Mesendoderm (in vitro differentiated cells): ENCODE data around the gene LY6G6F.

ENCODE experiments used
- DNase-seq: peaks from one replicate; pipeline ENCODE4 v3.0.0; 2013
- H2AK5ac ChIP-seq: 2 replicates; pipeline ENCODE4 v1.6.1; 2013; ENCODE audit warnings: low read length, inconsistent platforms
- H2BK120ac ChIP-seq: 2 replicates; pipeline ENCODE4 v1.6.1; 2013; ENCODE audit warnings: low read depth, mild to moderate bottlenecking, low read length, moderate library complexity, mixed read lengths
- H2BK15ac ChIP-seq: replicated peaks from 2 replicates; pipeline ENCODE4 v1.6.1; 2013; ENCODE audit warnings: low read depth, mild to moderate bottlenecking, moderate library complexity
- H2BK5ac ChIP-seq: 2 replicates; pipeline ENCODE4 v1.6.1; 2013; ENCODE audit warnings: low read length, inconsistent platforms
- H3K18ac ChIP-seq: 2 replicates; pipeline ENCODE4 v1.6.1; 2013; ENCODE audit warnings: mild to moderate bottlenecking, low read length, mixed read lengths
- H3K23ac ChIP-seq: one replicate; pipeline ENCODE4 v1.6.1; 2013; ENCODE audit warnings: low read length
- H3K27ac ChIP-seq: 2 replicates; pipeline ENCODE4 v1.5.1; 2013; ENCODE audit warnings: low read depth, mild to moderate bottlenecking, inconsistent platforms, low read length, moderate library complexity
- H3K27me3 ChIP-seq: 2 replicates; pipeline ENCODE4 v1.6.1; 2013; ENCODE audit warnings: low read length, control low read depth, mild to moderate bottlenecking, inconsistent platforms; ENCODE audit not compliant: insufficient read depth, poor library complexity
- H3K36me3 ChIP-seq: 2 replicates; pipeline ENCODE4 v1.6.1; 2013; ENCODE audit warnings: low read length, inconsistent platforms; ENCODE audit not compliant: control insufficient read depth, insufficient read depth
- H3K4ac ChIP-seq: one replicate; pipeline ENCODE4 v1.6.1; 2013; ENCODE audit warnings: low read depth, mild to moderate bottlenecking, low read length, moderate library complexity
- H3K4me1 ChIP-seq: 2 replicates; pipeline ENCODE4 v1.6.1; 2013; ENCODE audit warnings: low read depth, low read length, inconsistent platforms; ENCODE audit not compliant: control insufficient read depth
- H3K4me2 ChIP-seq: 2 replicates; pipeline ENCODE4 v1.6.1; 2013; ENCODE audit warnings: low read length
- H3K4me3 ChIP-seq: 2 replicates; pipeline ENCODE4 v1.5.1; 2013; ENCODE audit warnings: mild to moderate bottlenecking, low read length
- H3K56ac ChIP-seq: one replicate; pipeline ENCODE4 v1.6.1; 2013; ENCODE audit warnings: low read length
- H3K79me1 ChIP-seq: 2 replicates; pipeline ENCODE4 v1.6.1; 2013; ENCODE audit warnings: low read length, inconsistent platforms
- H3K79me2 ChIP-seq: 2 replicates; pipeline ENCODE4 v1.6.1; 2013; ENCODE audit warnings: mild to moderate bottlenecking, low read length; ENCODE audit not compliant: control insufficient read depth, insufficient read depth
- H3K9ac ChIP-seq: 2 replicates; pipeline ENCODE4 v1.6.1; 2013; ENCODE audit warnings: low read length, inconsistent platforms
- H4K5ac ChIP-seq: one replicate; pipeline ENCODE4 v1.6.1; 2013; ENCODE audit warnings: low read length
- H4K8ac ChIP-seq: one replicate; pipeline ENCODE4 v1.6.1; 2013; ENCODE audit warnings: low read depth, mild to moderate bottlenecking, control low read depth, low read length, moderate library complexity
- WGBS: extraction: QIAGEN DNeasy Blood & Tissue Kit; methylation state at CpG from one replicate; pipeline ENCODE4 v1.1.7; 2013; ENCODE audit warnings: low lambda C conversion rate, missing lambda C conversion rate; ENCODE audit not compliant: insufficient coverage; ENCODE audit errors: extremely low coverage; 5-methylcytosine and 5-hydroxymethylcytosine counted together

The LY6G6F gene

GRCh38 chr6:31690231-31691077 lies 16.2 kb upstream of the LY6G6F start:
- Histone ChIP-seq H2AK5ac (no peak overlapping the region), H2BK5ac (no peak overlapping the region), H4K8ac (no peak overlapping the region), H3K23ac (peak overlapping the region; percentile 66), H3K27ac (peak overlapping the region; percentile 68), H3K4me3 (no peak overlapping the region), H2BK120ac (no peak overlapping the region), H3K4me1 (peaks cover 8% of the 10 kb centered on the region), H3K79me2 (no peaks in the 10 kb centered on the region), H4K5ac (no peak overlapping the region), H3K18ac (no peak overlapping the region), H3K4me2 (no peak overlapping the region), H3K56ac (peak overlapping the region; percentile 79), H3K9ac (peak overlapping the region; percentile 44), H3K27me3 (no peaks in the 10 kb centered on the region), H3K4ac (no peak overlapping the region), H3K79me1 (no peaks in the 10 kb centered on the region), H3K36me3 (peaks cover 29% of the 10 kb centered on the region), H2BK15ac (no peak overlapping the region)
- DNase-seq, result peak; percentile 78
- WGBS, result no CpG with 5 or more reads among the region's 10 CpGs

GRCh38 chr6:31691078-31691463 lies 15.6 kb upstream of the LY6G6F start:
- WGBS, result no CpG with 5 or more reads among the region's 6 CpGs
- no peaks in the 10 kb centered on the region for H3K79me2 ChIP-seq
- H3K4ac ChIP-seq, result no peak overlapping the region
- no peaks in the 10 kb centered on the region for H3K27me3 ChIP-seq
- H2AK5ac ChIP-seq, result no peak overlapping the region
- no peak for DNase-seq
- no peak overlapping the region for H3K18ac ChIP-seq
- no peak overlapping the region for H2BK120ac ChIP-seq
- no peak overlapping the region for H4K5ac ChIP-seq
- H3K4me3 ChIP-seq, result no peak overlapping the region
- peaks cover 29% of the 10 kb centered on the region for H3K36me3 ChIP-seq
- no peak overlapping the region for H3K4me2 ChIP-seq
- H3K27ac ChIP-seq, result peak overlapping the region; percentile 6
- no peak overlapping the region for H3K56ac ChIP-seq
- peak overlapping the region; percentile 44 for H3K9ac ChIP-seq
- H2BK15ac ChIP-seq, result no peak overlapping the region
- no peaks in the 10 kb centered on the region for H3K79me1 ChIP-seq
- H4K8ac ChIP-seq, result no peak overlapping the region
- H3K4me1 ChIP-seq, result peaks cover 8% of the 10 kb centered on the region
- no peak overlapping the region for H2BK5ac ChIP-seq
- peak overlapping the region; percentile 66 for H3K23ac ChIP-seq

- Histone ChIP-seq H3K79me2 (no peaks in the 10 kb centered on the region), H3K27me3 (no peaks in the 10 kb centered on the region), H3K4me3 (no peak overlapping the region), H3K18ac (no peak overlapping the region), H3K9ac (no peak overlapping the region), H3K4me1 (peaks cover 8% of the 10 kb centered on the region), H3K4me2 (no peak overlapping the region), H2BK120ac (no peak overlapping the region), H3K4ac (no peak overlapping the region), H4K5ac (no peak overlapping the region), H2BK15ac (no peak overlapping the region), H4K8ac (no peak overlapping the region), H3K27ac (no peak overlapping the region), H2BK5ac (no peak overlapping the region), H3K36me3 (peaks cover 30% of the 10 kb centered on the region), H3K23ac (no peak overlapping the region), H3K79me1 (no peaks in the 10 kb centered on the region), H2AK5ac (no peak overlapping the region), H3K56ac (no peak overlapping the region)
- no CpG with 5 or more reads among the region's 12 CpGs for WGBS
- DNase-seq, result no peak
Observed at GRCh38 chr6:31691564-31692108, 15.0 kb upstream of the LY6G6F start.

- no peak overlapping the region for H2AK5ac ChIP-seq
- H3K36me3 ChIP-seq, result peaks cover 32% of the 10 kb centered on the region
- no peaks in the 10 kb centered on the region for H3K79me2 ChIP-seq
- no peak for DNase-seq
- no peak overlapping the region for H3K4ac ChIP-seq
- no CpG with 5 or more reads among the region's 4 CpGs for WGBS
- no peak overlapping the region for H2BK15ac ChIP-seq
- H3K9ac ChIP-seq, result no peak overlapping the region
- no peak overlapping the region for H3K56ac ChIP-seq
- no peak overlapping the region for H2BK5ac ChIP-seq
- H4K5ac ChIP-seq, result no peak overlapping the region
- H4K8ac ChIP-seq, result no peak overlapping the region
- H3K4me2 ChIP-seq, result no peak overlapping the region
- no peak overlapping the region for H3K18ac ChIP-seq
- no peak overlapping the region for H2BK120ac ChIP-seq
- peaks cover 8% of the 10 kb centered on the region for H3K4me1 ChIP-seq
- no peaks in the 10 kb centered on the region for H3K27me3 ChIP-seq
- H3K4me3 ChIP-seq, result no peak overlapping the region
- no peaks in the 10 kb centered on the region for H3K79me1 ChIP-seq
- H3K23ac ChIP-seq, result no peak overlapping the region
- no peak overlapping the region for H3K27ac ChIP-seq
Observed at GRCh38 chr6:31692353-31692752, 14.3 kb upstream of the LY6G6F start.

- no peak overlapping the region for H3K4ac ChIP-seq
- H3K4me1 ChIP-seq, result peaks cover 8% of the 10 kb centered on the region
- peaks cover 4% of the 10 kb centered on the region for H3K79me1 ChIP-seq
- H2BK5ac ChIP-seq, result no peak overlapping the region
- no peak overlapping the region for H3K18ac ChIP-seq
- no CpG with 5 or more reads among the region's 9 CpGs for WGBS
- H3K27ac ChIP-seq, result no peak overlapping the region
- peaks cover 3% of the 10 kb centered on the region for H3K79me2 ChIP-seq
- no peak overlapping the region for H2BK120ac ChIP-seq
- no peak overlapping the region for H3K23ac ChIP-seq
- H3K36me3 ChIP-seq, result peaks cover 31% of the 10 kb centered on the region
- no peak overlapping the region for H4K8ac ChIP-seq
- no peak overlapping the region for H2BK15ac ChIP-seq
- DNase-seq, result no peak
- no peak overlapping the region for H4K5ac ChIP-seq
- no peak overlapping the region for H2AK5ac ChIP-seq
- H3K4me2 ChIP-seq, result no peak overlapping the region
- no peak overlapping the region for H3K56ac ChIP-seq
- H3K27me3 ChIP-seq, result no peaks in the 10 kb centered on the region
- H3K4me3 ChIP-seq, result no peak overlapping the region
- no peak overlapping the region for H3K9ac ChIP-seq
Observed at GRCh38 chr6:31692886-31693285, 13.8 kb upstream of the LY6G6F start.
